Activated gamma-delta T cell treated with anti-CD3 and anti-CD28 coated beads, Interleukin-2, amount 50 U/mL, for 16 hours (primary cell): Measurements from ENCODE around the gene SNUPN.
A peak's percentile ranks its signal among the peaks of the same experiment; 100 is the strongest.
"Not testable (repeated sequence)": the region's sequence is repeated elsewhere in the genome, so short reads cannot be mapped to it uniquely, and the experiment has no call there.

Experiments
- DNase-seq: peaks from one replicate; pipeline ENCODE4 v3.0.0-alpha.2; 2020; ENCODE audit warnings: low read depth

The SNUPN gene

GRCh38 chr15:75583701-75584100, 41.8 kb downstream of the SNUPN start:
- DNase-seq, result no peak

GRCh38 chr15:75582943-75583342, 42.6 kb downstream of the SNUPN start:
- not testable (repeated sequence) for DNase-seq

- DNase-seq, result peak; percentile 53
Observed at GRCh38 chr15:75578948-75579920, 46.3 kb downstream of the SNUPN start, which contains the start of gene PTPN9. Gene PTPN9, minus strand, starts transcription at chr15:75579315. Its CDS starts 539 bp downstream, at chr15:75578776.

- DNase-seq, result peak; percentile 2
Observed at GRCh38 chr15:75578173-75578947, 47.2 kb downstream of the SNUPN start.

- DNase-seq, result no peak
Observed at GRCh38 chr15:75577401-75578172, 47.9 kb downstream of the SNUPN start.

- DNase-seq, result no peak
Observed at GRCh38 chr15:75573648-75574384, 51.7 kb downstream of the SNUPN start.

GRCh38 chr15:75570126-75570845, 55.2 kb downstream of the SNUPN start:
- no peak for DNase-seq

- no peak for DNase-seq
Observed at GRCh38 chr15:75565062-75565970, 60.2 kb downstream of the SNUPN start.

- DNase-seq, result no peak
Observed at GRCh38 chr15:75561888-75562287, 63.6 kb downstream of the SNUPN start.

- DNase-seq, result not testable (repeated sequence)
Observed at GRCh38 chr15:75559360-75559759, 66.2 kb downstream of the SNUPN start.

GRCh38 chr15:75558955-75559354, 66.6 kb downstream of the SNUPN start:
- DNase-seq, result not testable (repeated sequence)

GRCh38 chr15:75554717-75555116, 70.8 kb downstream of the SNUPN start:
- no peak for DNase-seq

GRCh38 chr15:75553659-75554058, 71.9 kb downstream of the SNUPN start:
- DNase-seq, result no peak

GRCh38 chr15:75551091-75551490, 74.4 kb downstream of the SNUPN start:
- DNase-seq, result no peak
